Rectal smooth muscle tissue (tissue), 1 donor: ENCODE results near the gene CDH13.
A peak's percentile ranks its signal among the peaks of the same experiment; 100 is the strongest.

Experiments
- H3K27ac ChIP-seq: one replicate; pipeline ENCODE4 v1.7.0; 2013; ENCODE audit warnings: low read depth, low read length, inconsistent platforms
- H3K27me3 ChIP-seq: one replicate; pipeline ENCODE4 v1.7.0; 2013; ENCODE audit warnings: low read length; ENCODE audit not compliant: control insufficient read depth, insufficient read depth
- H3K36me3 ChIP-seq: one replicate; pipeline ENCODE4 v1.7.0; 2013; ENCODE audit warnings: low read length; ENCODE audit not compliant: control insufficient read depth, insufficient read depth
- H3K4me1 ChIP-seq: one replicate; pipeline ENCODE4 v1.7.0; 2013; ENCODE audit warnings: low read length; ENCODE audit not compliant: control insufficient read depth, insufficient read depth
- H3K4me3 ChIP-seq: one replicate; pipeline ENCODE4 v1.7.0; 2013; ENCODE audit warnings: low read length
- H3K9ac ChIP-seq: one replicate; pipeline ENCODE4 v1.7.0; 2013; ENCODE audit warnings: low read length

Gene CDH13

DNA sequence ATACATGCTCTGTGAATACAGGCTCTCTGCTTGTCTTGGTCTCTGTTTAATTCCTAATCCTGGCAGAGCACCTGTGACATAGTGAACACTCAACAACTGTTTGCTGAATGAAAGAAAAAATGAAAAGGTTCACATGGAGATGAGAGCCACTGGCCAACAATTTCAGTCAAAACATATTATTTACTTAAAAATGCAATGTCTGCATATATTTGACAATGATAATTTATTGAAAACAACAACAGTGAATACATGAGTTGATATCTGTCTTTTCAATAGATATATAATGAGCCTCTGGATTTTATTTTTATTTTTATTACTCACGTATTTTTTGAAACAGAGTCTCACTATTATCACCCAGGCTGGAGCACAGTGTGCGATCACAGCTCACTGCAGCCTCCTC is 136.6 kb downstream of the CDH13 start:
- Histone ChIP-seq H3K4me1 (peaks cover 3% of the 10 kb centered on the region), H3K27me3 (no peaks in the 10 kb centered on the region), H3K36me3 (no peaks in the 10 kb centered on the region), H3K9ac (no peak overlapping the region), H3K27ac (no peak overlapping the region), H3K4me3 (no peak overlapping the region)

DNA sequence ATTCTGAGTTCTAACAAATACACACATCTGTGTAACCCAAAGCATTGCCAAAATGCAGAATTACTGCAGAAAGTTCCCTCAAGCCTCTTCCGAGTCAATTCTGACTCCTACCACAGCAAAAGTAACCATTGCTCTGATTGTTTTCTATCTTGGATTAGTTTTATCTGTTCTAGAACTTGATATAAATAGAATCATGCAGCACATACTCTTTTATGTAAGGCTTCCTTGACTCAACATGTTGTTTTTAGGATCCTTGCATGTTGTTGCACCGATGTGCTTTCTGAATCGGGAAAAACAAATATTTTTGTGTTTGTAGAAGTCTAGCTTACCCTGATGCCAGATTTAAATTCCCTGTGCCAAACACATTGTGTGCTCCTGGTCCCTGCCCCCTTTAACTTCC is 140.4 kb downstream of the CDH13 start:
- no peaks in the 10 kb centered on the region for H3K36me3 ChIP-seq
- no peak overlapping the region for H3K27ac ChIP-seq
- no peak overlapping the region for H3K9ac ChIP-seq
- no peak overlapping the region for H3K4me3 ChIP-seq
- H3K4me1 ChIP-seq, result no peaks in the 10 kb centered on the region
- no peaks in the 10 kb centered on the region for H3K27me3 ChIP-seq

DNA sequence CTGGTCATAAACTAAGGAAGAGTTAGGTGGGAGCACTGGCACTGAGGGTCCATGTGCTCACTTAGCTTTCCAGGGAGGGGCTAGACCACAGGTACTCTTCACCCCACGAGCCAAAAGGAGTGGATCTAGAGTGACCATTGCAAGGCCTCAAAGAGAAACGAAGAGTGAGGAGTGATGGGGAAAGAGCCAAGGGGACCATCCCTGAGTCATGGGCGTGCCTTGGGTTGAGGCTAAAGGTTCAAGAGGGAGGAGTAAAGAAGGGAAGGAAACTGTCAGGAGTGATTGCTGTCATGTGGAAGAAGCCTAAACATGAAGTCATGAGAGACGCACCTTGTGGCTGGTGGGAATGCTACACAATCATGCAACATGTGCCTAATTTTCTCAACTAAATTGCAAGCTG is 141.0 kb downstream of the CDH13 start:
- Histone ChIP-seq H3K27me3 (no peaks in the 10 kb centered on the region), H3K27ac (no peak overlapping the region), H3K9ac (no peak overlapping the region), H3K4me3 (no peak overlapping the region), H3K36me3 (no peaks in the 10 kb centered on the region), H3K4me1 (no peaks in the 10 kb centered on the region)

DNA sequence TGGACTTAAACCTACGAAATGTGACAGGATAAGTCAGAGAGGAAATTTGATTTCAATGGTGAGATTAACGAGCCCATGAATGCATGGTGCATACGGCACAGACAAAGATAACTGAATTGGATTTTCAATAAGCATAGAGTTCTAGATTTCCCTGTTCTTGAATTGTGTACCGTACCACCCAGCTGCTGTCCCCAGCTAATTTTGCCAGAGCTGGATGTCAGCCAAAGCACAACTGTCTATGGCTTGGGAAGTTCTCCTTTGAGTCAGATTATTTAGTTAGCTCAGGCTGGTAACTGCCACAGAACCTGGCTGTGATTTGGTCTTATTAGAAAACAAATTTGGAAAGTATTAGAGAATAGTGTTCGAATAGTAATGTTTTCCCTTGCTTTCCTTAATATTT is 143.1 kb downstream of the CDH13 start:
- Histone ChIP-seq H3K27me3 (no peaks in the 10 kb centered on the region), H3K36me3 (no peaks in the 10 kb centered on the region), H3K9ac (no peak overlapping the region), H3K4me3 (no peak overlapping the region), H3K4me1 (no peaks in the 10 kb centered on the region), H3K27ac (no peak overlapping the region)

DNA sequence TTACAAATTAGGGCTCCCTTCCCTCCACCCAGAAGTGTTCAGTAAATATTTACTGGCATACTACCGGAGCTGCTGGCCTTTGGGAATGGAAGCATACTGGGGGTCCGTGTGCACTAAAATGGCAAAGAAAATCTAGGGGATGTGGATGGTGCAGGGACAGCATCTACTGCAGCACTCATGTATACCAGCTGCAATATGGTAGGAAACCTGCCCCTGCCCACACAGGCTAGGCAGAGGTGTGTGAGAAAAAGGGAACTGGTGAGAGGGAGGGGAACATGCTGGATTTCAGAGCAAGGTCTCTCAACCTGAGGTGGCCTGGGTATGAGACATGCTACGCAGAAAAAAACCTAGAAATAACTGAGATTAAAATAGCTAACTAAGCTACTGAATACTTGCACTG is 145.4 kb downstream of the CDH13 start:
- no peak overlapping the region for H3K9ac ChIP-seq
- no peak overlapping the region for H3K27ac ChIP-seq
- H3K36me3 ChIP-seq, result no peaks in the 10 kb centered on the region
- H3K4me1 ChIP-seq, result no peaks in the 10 kb centered on the region
- no peak overlapping the region for H3K4me3 ChIP-seq
- no peaks in the 10 kb centered on the region for H3K27me3 ChIP-seq

DNA sequence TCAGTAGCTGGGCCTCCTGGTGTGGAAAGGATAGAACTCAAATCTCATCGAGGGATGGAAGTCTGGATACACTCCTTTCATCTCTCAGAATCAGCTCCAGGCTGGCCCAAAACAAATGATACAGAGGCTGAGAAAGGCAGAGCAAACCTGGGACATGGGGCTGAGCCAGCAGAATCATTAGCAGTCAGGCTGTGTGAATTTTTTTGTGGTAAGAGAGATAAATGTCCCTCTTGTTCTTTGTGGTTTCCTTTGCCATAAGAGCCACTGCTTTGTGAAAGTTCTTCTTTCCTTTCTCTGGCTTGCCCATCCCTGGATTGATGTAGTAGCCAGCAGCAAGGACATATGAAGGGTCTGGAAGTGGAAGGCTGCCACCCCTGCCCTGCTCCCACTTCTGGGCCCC is 146.2 kb downstream of the CDH13 start:
- H3K4me1 ChIP-seq, result no peaks in the 10 kb centered on the region
- no peak overlapping the region for H3K9ac ChIP-seq
- no peak overlapping the region for H3K27ac ChIP-seq
- H3K27me3 ChIP-seq, result no peaks in the 10 kb centered on the region
- no peaks in the 10 kb centered on the region for H3K36me3 ChIP-seq
- no peak overlapping the region for H3K4me3 ChIP-seq

DNA sequence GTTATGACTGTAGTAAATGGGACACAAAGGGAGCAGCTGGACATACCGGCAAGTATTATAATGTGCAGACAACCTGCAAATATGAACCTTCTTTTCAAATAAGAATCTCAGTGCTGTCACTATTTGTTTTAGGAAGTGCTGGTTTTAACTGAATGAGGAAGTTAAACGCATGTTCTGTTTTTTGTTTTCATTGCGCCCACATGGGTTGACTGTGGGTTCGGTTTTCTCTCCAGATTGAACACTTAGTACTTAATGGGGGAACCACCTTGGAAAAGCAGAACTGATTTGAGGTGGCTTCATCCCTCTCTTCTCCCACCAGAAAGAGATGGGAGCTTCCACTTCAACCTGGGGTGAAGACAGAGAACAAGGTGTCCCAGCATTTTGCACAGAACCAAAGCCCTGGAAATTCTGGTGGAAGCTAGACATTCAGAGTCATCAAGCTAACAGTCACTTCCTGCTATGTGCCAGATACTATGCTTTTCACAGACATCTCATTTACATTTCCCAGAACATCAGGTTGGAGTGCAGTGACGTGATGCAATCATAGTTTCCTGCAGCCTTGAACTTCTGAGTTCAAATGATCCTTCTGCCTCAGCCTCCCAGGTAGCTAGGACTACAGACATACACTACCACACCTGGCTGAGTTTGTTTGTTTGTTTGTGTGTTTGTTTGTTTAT is 149.8 kb downstream of the CDH13 start:
- Histone ChIP-seq H3K27me3 (no peaks in the 10 kb centered on the region), H3K27ac (no peak overlapping the region)

DNA sequence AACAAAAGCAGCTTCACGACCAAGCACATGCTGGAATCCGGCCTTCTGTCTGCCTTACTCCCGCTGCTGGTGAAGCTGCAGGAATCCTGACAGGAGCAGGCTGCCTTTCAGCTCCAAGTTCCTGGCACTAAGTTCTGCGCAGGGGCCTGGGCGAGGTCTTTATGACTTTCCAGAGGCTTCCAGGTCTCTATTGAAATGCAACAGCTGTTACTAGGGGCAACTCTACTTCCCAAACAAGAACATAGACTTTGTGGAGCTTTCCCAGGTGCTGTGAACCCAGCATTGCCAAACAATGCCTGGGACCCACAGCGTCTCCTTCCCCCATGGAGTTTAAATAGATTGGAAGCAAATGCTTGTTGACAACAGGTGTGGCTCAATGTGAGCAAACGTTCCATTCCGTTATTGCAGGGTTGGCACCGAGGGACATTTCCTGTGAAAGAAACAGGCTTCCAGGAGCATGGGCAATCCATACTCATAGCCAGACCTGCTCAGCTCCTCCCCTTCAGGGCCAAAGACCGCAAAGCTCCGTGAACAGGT is 156.0 kb downstream of the CDH13 start:
- Histone ChIP-seq H3K27ac (peak overlapping the region; percentile 24), H3K4me1 (peaks cover 7% of the 10 kb centered on the region), H3K27me3 (no peaks in the 10 kb centered on the region), H3K9ac (no peak overlapping the region), H3K36me3 (no peaks in the 10 kb centered on the region), H3K4me3 (peak overlapping the region; percentile 9)

More for the DNA sequence above, 149.8 kb downstream of the CDH13 start:
- H3K36me3 ChIP-seq, result no peaks in the 10 kb centered on the region
- H3K4me1 ChIP-seq, result no peaks in the 10 kb centered on the region
- no peak overlapping the region for H3K9ac ChIP-seq
- no peak overlapping the region for H3K4me3 ChIP-seq

DNA sequence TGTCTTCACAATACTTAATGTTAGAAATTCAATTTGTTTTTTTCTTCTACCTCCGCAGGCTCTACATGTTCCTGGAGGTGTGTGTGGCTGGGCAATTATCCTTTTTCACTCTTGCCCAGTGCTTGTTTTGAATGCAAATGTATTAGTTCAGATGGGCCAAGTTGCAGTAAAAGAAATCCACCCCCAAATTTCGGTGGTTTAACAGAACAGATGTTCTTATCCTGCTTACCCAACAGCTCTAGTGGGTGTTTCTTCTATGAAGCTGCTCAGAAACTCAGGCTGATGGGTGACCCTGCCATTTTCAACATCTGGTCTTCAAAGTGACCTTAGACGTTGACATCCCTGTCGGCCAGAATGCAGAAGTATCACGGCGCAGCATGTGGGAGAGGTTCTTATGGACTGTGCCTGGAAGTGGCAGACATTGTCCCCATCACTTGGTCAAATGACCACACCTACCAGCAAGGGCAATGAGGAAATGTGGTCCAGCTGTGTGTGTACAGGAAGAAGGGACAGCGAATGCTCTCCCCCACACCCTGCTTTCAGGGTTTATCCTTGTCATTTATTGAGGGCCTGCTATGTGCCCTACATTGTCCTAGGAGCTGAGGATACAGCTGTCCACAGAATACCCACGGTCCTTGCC is 157.3 kb downstream of the CDH13 start:
- H3K4me1 ChIP-seq, result peaks cover 7% of the 10 kb centered on the region
- H3K4me3 ChIP-seq, result no peak overlapping the region
- H3K27me3 ChIP-seq, result no peaks in the 10 kb centered on the region
- no peak overlapping the region for H3K9ac ChIP-seq
- H3K27ac ChIP-seq, result no peak overlapping the region
- no peaks in the 10 kb centered on the region for H3K36me3 ChIP-seq

DNA sequence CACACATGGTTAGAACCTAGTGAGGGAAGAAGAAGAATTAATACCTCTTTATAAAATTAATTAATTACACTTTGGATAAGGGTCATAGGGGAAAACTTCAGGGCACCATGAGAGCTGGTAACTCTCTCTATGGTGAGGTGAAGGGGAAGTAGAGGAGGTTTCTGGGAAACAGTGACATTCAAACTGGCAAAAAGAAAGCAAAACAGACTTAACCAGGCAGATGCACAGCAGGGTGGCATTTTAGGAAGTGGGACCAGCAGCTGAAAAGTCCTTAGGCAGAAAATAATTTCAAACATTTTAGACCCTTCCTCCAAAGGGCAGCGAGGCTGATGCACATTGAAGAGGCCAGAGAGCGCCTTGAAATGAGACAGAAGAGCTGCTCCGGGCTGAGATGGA is 157.8 kb downstream of the CDH13 start:
- Histone ChIP-seq H3K9ac (no peak overlapping the region), H3K27ac (no peak overlapping the region), H3K4me1 (peaks cover 7% of the 10 kb centered on the region), H3K27me3 (no peaks in the 10 kb centered on the region), H3K36me3 (no peaks in the 10 kb centered on the region), H3K4me3 (no peak overlapping the region)

DNA sequence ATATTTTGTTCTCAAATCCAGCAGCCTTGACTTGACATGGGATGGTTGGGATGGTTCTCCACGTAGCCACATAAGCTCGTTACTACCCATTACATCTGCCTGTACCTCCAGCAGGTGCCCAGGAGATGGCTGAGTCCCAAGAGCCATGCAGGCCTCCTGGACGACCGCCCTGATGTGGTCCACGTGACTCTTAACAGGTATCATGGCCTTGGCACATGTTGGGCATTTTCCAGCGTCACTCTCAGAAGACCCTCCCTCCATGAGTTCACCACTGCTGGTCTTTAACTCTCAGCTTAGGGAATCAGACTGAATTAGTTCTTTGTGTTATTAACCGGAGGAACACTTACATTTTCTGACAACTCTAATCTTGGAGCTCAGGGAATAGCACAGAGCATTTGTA is 161.5 kb downstream of the CDH13 start:
- Histone ChIP-seq H3K4me1 (no peaks in the 10 kb centered on the region), H3K27ac (no peak overlapping the region), H3K27me3 (no peaks in the 10 kb centered on the region), H3K4me3 (no peak overlapping the region), H3K36me3 (no peaks in the 10 kb centered on the region), H3K9ac (no peak overlapping the region)

DNA sequence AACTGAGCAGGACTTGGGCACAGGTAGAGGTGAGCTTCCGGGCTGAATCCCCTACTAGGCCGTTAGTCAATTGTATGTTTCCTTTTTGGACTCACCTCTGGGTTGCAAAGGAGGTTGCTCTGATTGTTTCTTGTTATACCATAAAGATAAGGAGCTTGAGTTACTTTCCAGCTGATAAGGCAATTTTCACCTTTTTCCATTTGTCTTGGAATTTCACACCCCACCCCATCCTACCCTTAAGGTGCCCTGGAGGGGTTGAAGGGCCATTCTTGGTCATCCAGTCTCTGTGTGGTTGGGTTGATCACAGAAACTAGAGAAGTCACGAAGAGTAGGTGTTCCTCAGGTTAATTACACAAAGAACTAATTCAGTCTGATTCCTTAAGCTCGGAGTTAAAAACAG is 162.2 kb downstream of the CDH13 start:
- Histone ChIP-seq H3K27ac (no peak overlapping the region), H3K4me1 (no peaks in the 10 kb centered on the region), H3K4me3 (no peak overlapping the region), H3K9ac (no peak overlapping the region), H3K36me3 (no peaks in the 10 kb centered on the region), H3K27me3 (no peaks in the 10 kb centered on the region)

DNA sequence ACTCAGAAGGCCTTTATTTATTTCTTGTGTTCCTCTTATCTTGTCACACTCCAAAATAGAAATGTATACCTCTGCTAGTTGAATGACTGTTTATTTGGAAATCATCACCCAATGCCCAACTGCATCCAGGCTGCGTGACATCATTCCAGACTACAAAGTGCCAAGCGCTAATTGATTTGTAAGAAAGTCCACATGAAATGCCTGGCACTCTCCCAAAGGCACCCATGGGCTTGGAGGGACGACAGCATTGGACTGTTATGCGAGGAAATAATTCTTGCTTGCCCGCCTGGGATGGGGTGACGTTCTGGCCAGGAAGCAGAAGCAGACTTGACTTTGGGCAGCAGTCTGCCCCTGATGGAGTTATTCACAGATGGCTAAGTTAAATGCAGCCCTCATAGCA is 165.9 kb downstream of the CDH13 start:
- no peaks in the 10 kb centered on the region for H3K27me3 ChIP-seq
- no peak overlapping the region for H3K4me3 ChIP-seq
- H3K27ac ChIP-seq, result no peak overlapping the region
- H3K36me3 ChIP-seq, result no peaks in the 10 kb centered on the region
- H3K4me1 ChIP-seq, result no peaks in the 10 kb centered on the region
- H3K9ac ChIP-seq, result no peak overlapping the region
